ENCODE data around the gene F2RL3.
"Not testable (repeated sequence)": the region's sequence is repeated elsewhere in the genome, so short reads cannot be mapped to it uniquely, and the experiment has no call there.

Gene F2RL3

DNA sequence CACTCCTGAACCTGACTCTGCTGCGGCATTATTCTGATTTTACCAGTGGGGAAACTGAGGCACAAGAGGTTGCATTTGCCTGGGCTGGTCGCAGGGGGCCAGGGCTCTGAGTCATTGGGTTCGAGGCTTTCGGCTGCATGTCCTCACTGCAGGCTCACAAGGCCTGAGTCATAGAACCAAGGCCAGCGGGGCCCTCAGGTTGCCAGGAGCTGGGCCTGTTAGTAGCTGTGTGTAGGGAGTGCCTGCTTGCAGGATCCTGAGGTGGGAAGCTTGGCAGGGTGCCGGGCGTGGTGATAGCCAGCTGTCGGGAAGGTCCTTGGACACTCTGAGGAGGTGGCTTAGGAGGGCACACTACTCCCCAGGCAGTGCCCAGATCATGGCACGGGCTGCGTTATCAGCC lies 21.6 kb upstream of the F2RL3 start:
- no peak for TF ChIP-seq ZNF274 (IDR thresholded peaks at IDR 0.05; ENCODE audit: low read depth, low read length)
- no peak overlapping the region for H3K4me3 ChIP-seq (ENCODE audit: low read length)

DNA sequence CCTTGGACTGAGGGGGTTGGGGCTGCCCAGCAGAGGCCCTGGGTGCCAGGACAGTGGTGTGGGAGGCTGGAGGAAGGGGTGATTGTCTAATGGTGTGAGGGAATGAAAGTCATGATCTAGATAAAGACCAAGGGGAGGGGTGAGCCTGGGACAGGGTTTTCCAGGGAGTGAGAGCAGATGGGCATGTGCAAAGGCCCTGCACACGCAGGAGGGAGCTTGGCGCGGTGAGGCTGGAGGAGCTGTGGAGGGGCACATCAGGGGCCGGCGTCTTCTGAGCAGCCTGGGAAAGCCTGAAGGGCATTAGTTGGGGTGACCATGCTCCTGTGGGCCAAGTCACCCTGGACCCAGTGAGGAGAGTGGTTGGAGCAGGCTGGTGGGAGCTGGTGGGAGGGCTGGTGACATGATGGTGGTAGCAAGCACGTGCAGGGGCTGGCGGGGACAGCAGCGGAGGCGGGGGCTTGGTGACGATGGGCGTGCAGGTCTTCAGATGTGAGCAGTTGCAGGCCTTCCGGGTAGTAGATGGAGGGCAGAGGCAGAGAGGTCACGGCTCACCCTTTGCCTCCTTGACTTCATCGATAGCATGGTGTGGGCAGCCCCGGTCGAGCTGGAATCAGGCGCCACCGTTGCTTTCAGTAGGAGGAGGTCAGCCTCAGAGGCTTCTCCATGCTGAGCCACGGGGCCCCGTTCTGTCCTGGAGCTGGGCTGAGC lies 20.2 kb upstream of the F2RL3 start:
- TF ChIP-seq ZNF274 (IDR thresholded peaks at IDR 0.05; ENCODE audit: low read depth, low read length), result no peak
- H3K4me3 ChIP-seq (ENCODE audit: low read length), result no peak overlapping the region

DNA sequence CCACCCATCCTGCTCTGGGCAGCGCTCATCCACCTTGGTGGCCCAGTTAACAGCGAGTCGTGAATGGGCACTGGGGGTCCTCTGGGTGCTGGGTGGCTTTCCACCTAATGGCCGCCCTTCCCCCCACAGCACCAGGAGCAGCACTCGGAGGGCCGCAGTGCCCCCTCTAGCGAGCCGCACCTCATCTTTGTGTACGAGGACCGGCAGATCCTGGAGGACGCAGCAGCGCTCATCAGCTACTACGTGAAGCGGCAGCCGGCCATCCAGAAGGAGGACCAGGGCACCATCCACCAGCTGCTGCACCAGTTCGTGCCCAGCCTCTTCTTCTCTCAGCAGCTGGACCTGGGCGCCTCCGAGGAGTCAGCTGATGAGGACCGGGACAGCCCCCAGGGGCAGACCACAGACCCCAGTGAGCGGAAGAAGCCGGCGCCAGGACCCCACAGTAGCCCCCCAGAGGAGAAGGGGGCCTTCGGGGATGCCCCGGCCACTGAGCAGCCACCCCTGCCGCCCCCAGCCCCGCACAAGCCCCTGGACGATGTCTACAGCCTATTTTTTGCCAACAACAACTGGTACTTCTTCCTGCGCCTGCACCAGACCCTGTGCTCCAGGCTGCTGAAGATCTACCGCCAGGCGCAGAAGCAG lies 19.3 kb upstream of the F2RL3 start:
- no peak overlapping the region for H3K4me3 ChIP-seq (ENCODE audit: low read length)
- no peak for TF ChIP-seq ZNF274 (IDR thresholded peaks at IDR 0.05; ENCODE audit: low read depth, low read length)

DNA sequence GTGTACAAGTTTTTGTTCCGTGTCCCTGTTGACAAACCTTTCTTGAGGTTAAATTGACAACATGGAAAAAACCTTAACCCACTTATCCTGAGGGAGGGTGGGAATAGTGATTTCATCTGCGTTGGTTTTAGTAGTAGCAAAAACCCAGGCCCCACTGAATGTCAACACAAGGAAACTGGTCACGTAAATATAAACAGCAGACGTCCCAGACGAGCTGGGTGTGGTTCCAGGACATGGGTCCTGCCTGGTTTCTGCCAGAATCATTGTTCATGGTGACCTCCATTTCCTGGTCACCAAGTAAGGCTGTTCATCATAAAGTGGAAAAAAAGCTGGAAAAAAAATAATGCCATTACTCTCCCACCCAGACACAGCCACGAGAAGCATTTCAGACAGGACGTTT lies 16.9 kb upstream of the F2RL3 start:
- no peak for TF ChIP-seq ZNF274 (IDR thresholded peaks at IDR 0.05; ENCODE audit: low read depth, low read length)
- no peak overlapping the region for H3K4me3 ChIP-seq (ENCODE audit: low read length)

DNA sequence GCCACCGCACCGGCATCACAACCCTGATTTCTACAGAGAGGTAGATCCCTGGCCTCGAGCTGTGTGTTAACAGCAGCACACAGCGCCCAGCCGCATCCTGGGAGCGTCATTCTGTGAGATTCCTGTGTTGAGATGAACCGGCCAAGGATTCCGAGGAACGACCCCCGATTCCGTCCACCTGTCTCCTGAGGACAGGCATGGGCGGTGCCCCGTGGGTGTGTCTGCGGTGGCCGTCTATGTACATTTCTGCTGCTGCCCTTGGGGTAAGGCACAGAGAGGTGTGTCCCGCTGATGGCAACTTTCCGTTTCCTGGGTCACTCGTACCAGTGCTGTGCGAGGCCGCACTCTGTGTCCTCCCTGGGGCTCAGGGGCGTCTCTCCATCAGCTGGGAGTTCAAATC lies 16.1 kb upstream of the F2RL3 start:
- TF ChIP-seq ZNF274 (IDR thresholded peaks at IDR 0.05; ENCODE audit: low read depth, low read length), result no peak
- H3K4me3 ChIP-seq (ENCODE audit: low read length), result no peak overlapping the region

DNA sequence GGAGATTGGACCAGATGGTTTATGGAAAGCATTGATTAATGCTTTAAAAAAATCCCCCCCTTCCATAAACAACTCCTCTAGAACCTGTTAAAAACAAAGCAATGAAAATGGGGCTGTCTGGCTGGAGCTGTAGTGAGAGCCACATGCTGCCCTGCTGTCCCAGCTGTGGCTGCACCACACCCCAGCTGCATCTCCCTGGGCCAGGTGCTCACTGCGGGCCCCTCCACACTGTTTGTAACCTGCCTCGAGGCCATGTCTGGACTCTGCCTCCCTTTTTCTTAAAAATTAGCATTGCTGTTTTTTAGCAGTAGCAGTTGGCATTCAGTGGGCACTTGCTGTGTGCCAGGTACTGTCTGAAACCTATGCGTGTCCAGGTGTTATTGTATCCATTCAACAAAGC lies 15.2 kb upstream of the F2RL3 start:
- no peak for TF ChIP-seq ZNF274 (IDR thresholded peaks at IDR 0.05; ENCODE audit: low read depth, low read length)
- H3K4me3 ChIP-seq (ENCODE audit: low read length), result no peak overlapping the region

DNA sequence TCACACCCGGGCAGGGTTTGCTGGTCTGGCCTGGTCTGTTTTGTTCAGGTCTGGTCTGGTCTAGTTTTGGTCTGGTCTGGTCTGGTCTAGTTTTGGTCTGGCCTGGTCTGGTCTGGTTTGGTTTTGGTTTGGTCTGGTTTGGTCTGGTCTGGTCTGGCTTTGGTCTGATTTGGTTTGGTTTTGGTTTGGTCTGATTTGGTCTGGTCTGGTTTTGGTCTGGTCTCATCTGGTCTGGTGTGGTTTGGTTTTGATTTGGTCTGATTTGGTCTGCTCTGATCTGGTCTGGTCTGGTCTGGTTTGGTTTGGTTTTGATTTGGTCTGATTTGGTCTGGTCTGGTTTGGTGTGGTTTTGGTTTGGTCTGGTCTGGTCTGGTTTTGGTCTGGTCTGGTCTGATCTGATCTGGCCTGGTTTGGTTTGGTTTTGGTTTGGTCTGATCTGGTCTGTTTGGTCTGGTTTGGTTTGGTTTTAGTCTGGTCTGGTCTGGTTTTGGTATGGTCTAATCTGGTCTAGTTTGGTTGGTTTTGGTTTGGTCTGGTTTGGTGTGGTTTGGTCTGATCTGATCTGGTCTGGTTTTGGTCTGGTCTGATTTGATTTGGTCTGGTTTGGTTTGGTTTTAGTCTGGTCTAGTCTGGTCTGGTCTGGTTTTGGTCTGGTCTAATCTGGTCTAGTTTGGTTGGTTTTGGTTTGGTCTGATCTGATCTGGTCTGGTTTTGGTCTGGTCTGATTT lies 14.4 kb upstream of the F2RL3 start:
- no peak overlapping the region for H3K4me3 ChIP-seq (ENCODE audit: low read length)
- no peak for TF ChIP-seq ZNF274 (IDR thresholded peaks at IDR 0.05; ENCODE audit: low read depth, low read length)

DNA sequence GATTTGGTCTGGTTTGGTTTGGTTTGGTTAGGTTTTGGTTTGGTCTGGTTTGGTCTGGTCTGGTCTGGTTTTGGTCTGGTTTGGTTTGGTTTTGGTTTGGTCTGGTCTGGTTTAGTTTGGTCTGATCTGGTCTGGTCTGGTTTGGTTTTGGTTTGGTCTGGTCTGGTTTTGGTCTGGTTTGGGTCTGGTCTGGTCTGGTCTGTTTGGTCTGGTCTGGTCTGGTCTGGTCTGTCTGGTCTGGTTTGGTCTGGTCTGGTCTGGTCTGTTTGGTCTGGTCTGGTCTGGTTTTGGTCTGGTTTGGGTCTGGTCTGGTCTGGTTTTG lies 13.9 kb upstream of the F2RL3 start:
- not testable (repeated sequence) for H3K4me3 ChIP-seq (ENCODE audit: low read length)

DNA sequence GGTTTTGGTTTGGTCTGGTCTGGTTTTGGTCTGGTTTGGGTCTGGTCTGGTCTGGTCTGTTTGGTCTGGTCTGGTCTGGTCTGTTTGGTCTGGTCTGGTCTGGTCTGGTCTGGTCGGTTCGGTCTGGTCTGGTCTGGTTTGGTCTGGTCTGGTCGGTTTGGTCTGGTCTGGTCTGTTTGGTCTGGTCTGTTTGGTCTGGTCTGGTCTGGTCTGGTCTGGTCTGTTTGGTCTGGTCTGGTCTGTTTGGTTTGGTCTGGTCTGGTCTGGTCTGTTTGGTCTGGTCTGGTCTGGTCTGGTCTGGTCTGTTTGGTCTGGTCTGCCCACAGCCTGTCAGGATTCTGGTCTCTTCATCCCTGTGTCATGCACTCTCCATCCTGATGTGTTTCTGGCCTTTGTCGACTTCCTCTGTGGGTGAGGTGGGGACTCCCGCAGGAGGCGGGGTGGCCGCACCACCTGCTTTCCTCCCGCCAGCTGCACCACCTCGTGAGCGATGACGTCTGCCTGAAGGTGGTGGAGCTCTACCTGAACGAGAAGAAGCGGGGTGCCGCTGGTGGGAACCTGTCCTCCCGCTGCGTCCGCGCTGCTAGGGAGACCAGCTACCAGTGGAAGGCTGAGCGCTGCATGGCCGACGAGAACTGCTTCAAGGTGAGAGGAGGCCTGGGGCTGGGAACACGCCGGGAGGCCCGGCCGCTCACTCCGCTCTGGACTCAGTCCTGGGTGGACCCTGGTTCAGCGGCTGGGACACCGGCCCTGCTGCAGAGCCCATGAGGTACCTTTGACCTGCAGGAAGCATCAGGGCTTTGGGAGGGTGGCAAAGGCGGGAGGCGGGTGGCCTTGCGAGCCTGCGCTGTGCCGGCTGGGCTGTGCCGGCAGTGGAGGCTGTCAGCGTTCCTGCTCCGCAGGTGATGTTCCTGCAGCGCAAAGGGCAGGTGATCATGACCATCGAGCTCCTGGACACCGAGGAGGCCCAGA lies 12.9 kb upstream of the F2RL3 start:
- no peak for TF ChIP-seq ZNF274 (IDR thresholded peaks at IDR 0.05; ENCODE audit: low read depth, low read length)
- no peak overlapping the region for H3K4me3 ChIP-seq (ENCODE audit: low read length)

DNA sequence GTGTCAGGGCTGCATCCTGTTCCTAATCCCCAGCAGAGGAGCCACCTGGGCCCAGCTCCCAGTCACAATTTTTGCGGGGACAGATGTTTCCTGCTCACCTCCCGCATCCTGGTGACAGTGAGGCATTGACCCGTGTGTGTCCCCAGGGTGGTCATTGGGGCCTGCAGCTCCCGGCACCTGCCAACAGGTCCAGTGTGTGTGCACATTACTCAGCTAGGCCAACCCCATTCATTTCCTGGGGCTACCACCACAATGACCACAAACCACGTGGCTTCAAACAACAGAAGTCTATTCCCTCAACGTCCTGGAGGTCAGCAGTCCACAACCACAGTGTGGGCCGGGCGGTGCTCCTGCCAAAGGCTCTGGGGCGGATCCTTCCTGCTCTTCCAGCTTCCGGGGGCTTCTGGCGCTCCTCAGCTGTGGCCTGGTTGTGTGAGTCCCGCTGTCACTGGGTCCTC lies 11.9 kb upstream of the F2RL3 start:
- no peak for TF ChIP-seq ZNF274 (IDR thresholded peaks at IDR 0.05; ENCODE audit: low read depth, low read length)
- H3K4me3 ChIP-seq (ENCODE audit: low read length), result no peak overlapping the region

DNA sequence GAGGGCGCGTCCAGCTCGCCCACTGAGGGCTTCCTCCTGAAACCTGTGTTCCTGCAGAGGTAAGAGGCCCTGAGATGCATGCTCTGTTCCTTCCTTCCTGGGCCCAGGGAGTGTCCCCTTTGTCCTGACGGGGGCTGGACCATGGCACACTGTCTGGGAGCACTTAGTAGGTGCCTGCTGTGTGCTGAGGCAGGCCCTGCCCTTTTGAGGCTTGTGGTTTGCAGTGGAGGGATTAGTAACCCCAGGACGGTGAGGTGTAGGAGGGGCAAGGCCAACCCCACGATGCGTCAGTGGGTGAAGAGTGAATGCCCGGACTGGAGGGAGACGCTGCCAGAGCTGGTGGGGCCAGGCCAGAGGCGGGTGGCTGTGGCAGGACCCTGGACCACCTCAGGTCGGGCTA lies 11.2 kb upstream of the F2RL3 start:
- no peak for TF ChIP-seq ZNF274 (IDR thresholded peaks at IDR 0.05; ENCODE audit: low read depth, low read length)
- no peak overlapping the region for H3K4me3 ChIP-seq (ENCODE audit: low read length)

DNA sequence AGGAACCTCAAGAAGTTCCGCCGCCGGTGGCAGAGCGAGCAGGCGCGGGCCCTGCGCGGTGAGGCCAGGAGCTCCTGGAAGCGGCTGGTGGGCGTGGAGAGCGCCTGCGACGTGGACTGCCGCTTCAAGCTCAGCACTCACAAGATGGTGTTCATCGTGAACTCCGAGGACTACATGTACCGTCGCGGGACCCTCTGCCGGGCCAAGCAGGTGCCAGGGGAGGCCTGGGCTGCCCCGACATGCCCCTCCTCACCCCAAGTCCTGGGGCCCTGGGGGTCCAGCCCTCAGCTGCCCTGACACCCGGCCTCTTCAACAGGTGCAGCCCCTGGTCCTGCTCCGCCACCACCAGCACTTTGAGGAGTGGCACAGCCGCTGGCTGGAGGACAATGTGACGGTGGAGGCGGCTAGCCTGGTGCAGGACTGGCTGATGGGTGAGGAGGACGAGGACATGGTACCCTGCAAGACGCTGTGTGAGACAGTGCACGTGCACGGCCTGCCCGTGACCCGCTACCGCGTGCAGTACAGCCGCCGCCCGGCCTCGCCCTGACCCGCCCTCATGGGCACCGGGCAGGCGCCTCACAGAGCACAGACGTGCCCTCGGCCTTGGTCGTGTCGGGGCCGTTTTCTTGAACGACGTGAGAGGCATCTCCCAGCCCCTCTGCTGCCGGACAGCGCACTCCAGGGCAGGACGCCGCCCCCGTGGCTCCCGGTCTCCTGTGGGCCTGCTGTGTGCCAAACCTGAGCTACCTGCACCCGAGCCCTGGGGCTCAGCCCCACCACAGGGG lies 10.4 kb upstream of the F2RL3 start:
- TF ChIP-seq ZNF274 (IDR thresholded peaks at IDR 0.05; ENCODE audit: low read depth, low read length), result no peak

DNA sequence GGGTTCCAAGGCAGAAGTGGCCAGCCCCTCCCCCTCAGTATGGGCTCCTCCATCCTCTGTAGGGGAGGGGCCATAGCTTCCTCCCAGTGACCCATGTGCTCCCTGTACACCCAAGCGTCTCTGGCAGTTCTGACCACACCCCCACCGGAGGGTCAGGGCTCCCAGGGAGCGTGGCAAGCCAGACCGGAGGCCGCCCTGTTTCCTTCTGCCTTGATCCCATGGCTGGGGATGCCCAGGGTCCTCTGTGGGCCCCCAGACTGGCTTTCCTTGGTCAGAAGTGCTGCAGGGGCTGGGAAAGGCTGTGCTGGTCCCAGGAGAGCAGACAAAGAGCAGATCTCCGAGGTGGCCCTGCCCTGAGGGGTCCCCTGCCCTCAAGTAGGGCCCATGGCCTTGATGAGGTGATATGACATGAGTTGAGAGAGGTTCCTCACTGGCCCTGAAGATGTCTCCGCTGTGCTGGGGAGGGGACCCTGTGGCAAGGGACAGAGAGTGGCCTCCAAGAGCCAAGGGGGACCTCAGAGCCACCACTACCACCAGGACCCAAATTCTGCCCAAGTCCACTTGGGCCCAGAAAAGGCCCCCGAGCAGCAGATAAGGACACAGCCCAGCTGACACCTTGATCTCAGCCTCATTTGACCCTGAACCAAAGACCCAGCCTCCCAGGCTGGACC lies 7.8 kb upstream of the F2RL3 start:
- no peak for TF ChIP-seq ZNF274 (IDR thresholded peaks at IDR 0.05; ENCODE audit: low read depth, low read length)

More for the DNA sequence above, 10.4 kb upstream of the F2RL3 start:
- H3K4me3 ChIP-seq (ENCODE audit: low read length), result no peak overlapping the region

More for the DNA sequence above, 7.8 kb upstream of the F2RL3 start:
- no peak overlapping the region for H3K4me3 ChIP-seq (ENCODE audit: low read length)
